Liver (tissue), 9 donors: ENCODE results near the gene WDFY3. TPM values are rescaled to one million over a fixed set of nuclear protein-coding genes. Genes with fewer than 3 reads are reported as not detected.

Source experiments
- DNase-seq: peaks from one replicate; pipeline ENCODE4 v3.0.0-alpha.2; 2017; ENCODE audit warnings: low spot score
- H3K27ac ChIP-seq, 2 donors: one replicate each; pipeline ENCODE4 v1.7.0; 2013; ENCODE audit warnings: inconsistent platforms in 2 of 2, low read length in 2 of 2, control low read depth in 1 of 2, low read depth in 1 of 2, mild to moderate bottlenecking in 1 of 2
- H3K27me3 ChIP-seq, 4 donors: one replicate each; pipeline versions ENCODE4 v1.6.1 to v1.7.0; 2013; ENCODE audit warnings: low read length in 3 of 4, inconsistent platforms in 1 of 4, mild to moderate bottlenecking in 1 of 4, moderate library complexity in 1 of 4; ENCODE audit not compliant: control insufficient read depth in 4 of 4, insufficient read depth in 4 of 4
- H3K36me3 ChIP-seq, 4 donors: one replicate each; pipeline versions ENCODE4 v1.6.1 to v1.7.0; 2013; ENCODE audit warnings: low read length in 3 of 4, mild to moderate bottlenecking in 3 of 4, low read depth in 1 of 4, moderate library complexity in 1 of 4; ENCODE audit not compliant: control insufficient read depth in 4 of 4, insufficient read depth in 3 of 4
- H3K4me1 ChIP-seq, 4 donors: one replicate each; pipeline versions ENCODE4 v1.6.1 to v1.7.0; 2013; ENCODE audit warnings: low read length in 3 of 4, mild to moderate bottlenecking in 3 of 4, moderate library complexity in 1 of 4; ENCODE audit not compliant: control insufficient read depth in 4 of 4, insufficient read depth in 4 of 4
- H3K4me3 ChIP-seq, 3 donors: one replicate each; pipeline versions ENCODE4 v1.6.1 to v1.7.0; 2013; ENCODE audit warnings: low read length in 3 of 3, control low read depth in 1 of 3, low read depth in 1 of 3, mild to moderate bottlenecking in 1 of 3
- H3K9ac ChIP-seq, 2 donors: one replicate each; pipeline ENCODE4 v1.7.0; 2013; ENCODE audit warnings: low read length in 2 of 2, mild to moderate bottlenecking in 2 of 2, moderate library complexity in 2 of 2, control low read depth in 1 of 2, low read depth in 1 of 2
- H3K9me3 ChIP-seq, 4 donors: one replicate each; pipeline versions ENCODE4 v1.6.1 to v1.7.0; 2013; ENCODE audit warnings: low read length in 3 of 4; ENCODE audit not compliant: control insufficient read depth in 4 of 4
- EGR1 ChIP-seq, 2 donors: IDR thresholded peaks; 2 replicates each; pipeline ENCODE4 v1.6.1; 2016 to 2018; ENCODE audit warnings: antibody characterized with exemption in 2 of 2, low read depth in 2 of 2
- FOXA1 ChIP-seq: IDR thresholded peaks from 2 replicates; pipeline ENCODE4 v1.6.1; 2016; ENCODE audit warnings: antibody characterized with exemption
- FOXA2 ChIP-seq: IDR thresholded peaks from 2 replicates; pipeline ENCODE4 v1.6.1; 2016; ENCODE audit warnings: antibody characterized with exemption
- HNF4A ChIP-seq, 2 donors: conservative IDR thresholded peaks; 2 replicates each; pipeline ENCODE4 v1.6.1; 2016; ENCODE audit warnings: antibody characterized with exemption in 2 of 2, mild to moderate bottlenecking in 2 of 2
- HNF4G ChIP-seq: IDR thresholded peaks from 2 replicates; pipeline ENCODE4 v1.6.1; 2016; ENCODE audit warnings: antibody characterized with exemption
- RAD21 ChIP-seq, 2 donors: IDR thresholded peaks; 2 replicates each; pipeline ENCODE4 v1.6.1; 2016; ENCODE audit warnings: antibody characterized with exemption in 2 of 2, mild to moderate bottlenecking in 2 of 2
- RXRA ChIP-seq, 2 donors: IDR thresholded peaks; 2 replicates each; pipeline ENCODE4 v1.6.1; 2017 to 2018; ENCODE audit warnings: antibody characterized with exemption in 2 of 2, mild to moderate bottlenecking in 1 of 2
- SP1 ChIP-seq: IDR thresholded peaks from 2 replicates; pipeline ENCODE4 v1.6.1; 2018; ENCODE audit warnings: antibody characterized with exemption, mild to moderate bottlenecking
- TAF1 ChIP-seq: conservative IDR thresholded peaks from 2 replicates; pipeline ENCODE4 v1.6.1; 2016; ENCODE audit warnings: antibody characterized with exemption, mild to moderate bottlenecking
- YY1 ChIP-seq: IDR thresholded peaks from 2 replicates; pipeline ENCODE4 v1.6.1; 2016; ENCODE audit warnings: antibody characterized with exemption, mild to moderate bottlenecking
- WGBS: extraction: QIAGEN DNeasy Blood & Tissue Kit; methylation state at CpG from one replicate; pipeline ENCODE4 v1.1.7; 2013; 5-methylcytosine and 5-hydroxymethylcytosine counted together
- polyA plus RNA-seq, 2 donors: library from polyadenylated mRNA; stranded (reverse) in 1 of 2; unstranded in 1 of 2; fragments of 200-250 nt in 1 of 2; fragments of >200 nt in 1 of 2; fragmentation: Nextera tagmentation in 1 of 2; extraction: Ambion mirVana in 1 of 2; gene quantifications; one replicate each; pipeline versions ENCODE4 v1.2.1 to v1.2.3, GENCODE V29; 2013 to 2015
- total RNA-seq, 2 donors: library from RNA; depleted of rRNA; stranded (reverse); fragments of >200 nt; gene quantifications; one replicate each; pipeline ENCODE4 v1.2.3, GENCODE V29; 2014
- TF ChIP-seq, protein P1 (sequence below): fragments of 150-350 bp; IDR thresholded peaks from 2 replicates; pipeline ENCODE4 v1.5.1; 2017; ENCODE audit warnings: improper control_type of control experiment, low read depth, low read length; ENCODE audit not compliant: missing input control
- TF ChIP-seq, protein P2 (sequence below): IDR thresholded peaks from 2 replicates; pipeline ENCODE4 v1.6.1; 2016; ENCODE audit warnings: antibody characterized with exemption
- TF ChIP-seq, protein P3 (sequence below): IDR thresholded peaks from 2 replicates; pipeline ENCODE4 v1.6.1; 2016; ENCODE audit warnings: antibody characterized with exemption
- TF ChIP-seq, protein P4 (sequence below): IDR thresholded peaks from 2 replicates; pipeline ENCODE4 v1.6.1; 2016; ENCODE audit warnings: antibody characterized with exemption
- donor health status: healthy.
- donor health status: healthy.
- donor health status: healthy.
- donor health status: healthy.
- donor health status: healthy.

Gene WDFY3
- total and polyA plus RNA-seq, 4 donors = 3.2 to 50.5 (median 19.2) TPM

DNA sequence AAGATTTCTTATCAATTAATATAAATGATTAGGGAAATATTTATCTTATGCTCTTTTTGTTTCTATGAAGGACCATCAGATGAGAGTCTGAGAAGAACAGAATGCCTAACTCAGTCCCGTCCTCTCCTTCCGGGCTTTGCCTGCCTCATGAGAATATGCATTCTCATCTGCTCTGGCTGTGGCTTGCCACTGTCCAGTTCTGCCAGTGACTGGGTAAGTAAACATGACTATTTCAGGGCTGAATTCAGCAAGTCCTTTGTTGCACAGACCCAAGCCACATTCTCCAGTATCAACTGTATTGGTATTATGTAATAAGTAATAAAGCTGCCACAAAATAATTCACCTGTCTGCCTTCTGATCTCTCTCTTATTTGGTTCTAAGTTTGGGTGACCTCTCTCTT lies 110.7 kb downstream of the WDFY3 start:
- Histone ChIP-seq H3K9me3 (no peaks in the 10 kb centered on the region), H3K4me3 (no peak overlapping the region), H3K27ac (no peak overlapping the region), H3K36me3 (peaks cover 0 to 6% (median 0%) of the 10 kb centered on the region in 4 donors), H3K4me1 (peaks cover 0 to 1% (median 0%) of the 10 kb centered on the region in 4 donors), H3K27me3 (no peaks in the 10 kb centered on the region), H3K9ac (no peak overlapping the region)
- TF ChIP-seq, protein P1, sequence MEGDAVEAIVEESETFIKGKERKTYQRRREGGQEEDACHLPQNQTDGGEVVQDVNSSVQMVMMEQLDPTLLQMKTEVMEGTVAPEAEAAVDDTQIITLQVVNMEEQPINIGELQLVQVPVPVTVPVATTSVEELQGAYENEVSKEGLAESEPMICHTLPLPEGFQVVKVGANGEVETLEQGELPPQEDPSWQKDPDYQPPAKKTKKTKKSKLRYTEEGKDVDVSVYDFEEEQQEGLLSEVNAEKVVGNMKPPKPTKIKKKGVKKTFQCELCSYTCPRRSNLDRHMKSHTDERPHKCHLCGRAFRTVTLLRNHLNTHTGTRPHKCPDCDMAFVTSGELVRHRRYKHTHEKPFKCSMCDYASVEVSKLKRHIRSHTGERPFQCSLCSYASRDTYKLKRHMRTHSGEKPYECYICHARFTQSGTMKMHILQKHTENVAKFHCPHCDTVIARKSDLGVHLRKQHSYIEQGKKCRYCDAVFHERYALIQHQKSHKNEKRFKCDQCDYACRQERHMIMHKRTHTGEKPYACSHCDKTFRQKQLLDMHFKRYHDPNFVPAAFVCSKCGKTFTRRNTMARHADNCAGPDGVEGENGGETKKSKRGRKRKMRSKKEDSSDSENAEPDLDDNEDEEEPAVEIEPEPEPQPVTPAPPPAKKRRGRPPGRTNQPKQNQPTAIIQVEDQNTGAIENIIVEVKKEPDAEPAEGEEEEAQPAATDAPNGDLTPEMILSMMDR = no peak
- TF ChIP-seq SP1 = no peak
- no peak for TF ChIP-seq FOXA1
- TF ChIP-seq FOXA2 = peak; percentile 73
- WGBS = 77% methylated on average over 2 of the region's 2 CpGs
- DNase-seq = no peak

DNA sequence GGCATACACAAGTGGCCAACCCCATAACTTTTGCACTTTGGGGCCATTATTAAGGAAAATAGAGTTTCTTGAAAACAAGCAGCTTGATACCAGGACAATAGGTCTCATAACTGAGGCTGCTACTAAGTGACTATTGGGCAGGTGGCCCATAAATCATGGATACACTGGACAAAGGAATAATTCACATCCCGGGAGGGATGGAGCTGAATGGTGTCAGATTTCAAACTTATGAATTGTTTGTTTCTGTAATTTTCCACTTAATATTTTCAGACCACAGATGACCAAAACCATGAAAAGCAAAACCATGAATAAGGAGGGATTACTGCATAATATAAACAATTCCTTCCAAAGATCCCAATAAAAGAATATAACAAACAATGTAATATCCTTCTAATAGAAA lies 114.4 kb downstream of the WDFY3 start:
- peaks cover 0 to 1% (median 0%) of the 10 kb centered on the region in 4 donors for H3K4me1 ChIP-seq
- no peak for TF ChIP-seq HNF4A (conservative IDR thresholded peaks at IDR 0.05)
- TF ChIP-seq RXRA (IDR thresholded peaks at IDR 0.05) = no peak
- no peak for TF ChIP-seq TAF1
- no peak overlapping the region for H3K27ac ChIP-seq
- no peaks in the 10 kb centered on the region for H3K27me3 ChIP-seq
- H3K36me3 ChIP-seq = peaks cover 0 to 11% (median 2%) of the 10 kb centered on the region in 4 donors
- H3K4me3 ChIP-seq = no peak overlapping the region
- no peak overlapping the region for H3K9ac ChIP-seq
- no peak for DNase-seq
- no peaks in the 10 kb centered on the region for H3K9me3 ChIP-seq
- 82% methylated on average over 1 of the region's 1 CpG for WGBS

DNA sequence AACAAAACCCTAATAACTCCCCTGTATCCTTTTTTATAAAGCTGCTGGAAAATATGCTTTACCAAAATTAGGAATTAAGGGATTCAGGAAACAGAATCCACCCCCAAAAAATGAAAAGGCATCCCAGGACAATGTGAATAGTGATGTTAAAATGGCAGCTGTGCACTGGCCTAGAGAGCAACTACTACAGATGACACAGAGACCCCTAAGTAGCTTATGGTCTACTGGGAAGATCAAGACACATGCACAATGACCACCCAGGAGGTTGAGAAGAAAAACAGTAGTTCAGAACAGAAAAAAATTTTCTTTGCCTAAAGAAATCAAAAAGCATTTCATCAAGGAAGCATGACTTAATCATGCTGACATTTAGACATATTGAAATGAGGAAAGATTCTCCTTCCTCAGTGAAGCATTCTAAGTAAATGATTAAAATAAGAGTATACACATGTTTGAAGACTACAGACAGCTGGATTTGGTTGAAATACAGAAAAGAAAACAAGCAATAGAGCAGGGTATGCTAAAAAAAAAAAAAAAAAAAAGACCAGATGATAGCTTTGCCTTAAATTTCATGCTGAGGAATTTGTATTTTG lies 117.3 kb downstream of the WDFY3 start:
- H3K27me3 ChIP-seq = no peaks in the 10 kb centered on the region
- no peak overlapping the region for H3K27ac ChIP-seq
- TF ChIP-seq TAF1 = no peak
- TF ChIP-seq, protein P1 = no peak
- TF ChIP-seq, protein P2, sequence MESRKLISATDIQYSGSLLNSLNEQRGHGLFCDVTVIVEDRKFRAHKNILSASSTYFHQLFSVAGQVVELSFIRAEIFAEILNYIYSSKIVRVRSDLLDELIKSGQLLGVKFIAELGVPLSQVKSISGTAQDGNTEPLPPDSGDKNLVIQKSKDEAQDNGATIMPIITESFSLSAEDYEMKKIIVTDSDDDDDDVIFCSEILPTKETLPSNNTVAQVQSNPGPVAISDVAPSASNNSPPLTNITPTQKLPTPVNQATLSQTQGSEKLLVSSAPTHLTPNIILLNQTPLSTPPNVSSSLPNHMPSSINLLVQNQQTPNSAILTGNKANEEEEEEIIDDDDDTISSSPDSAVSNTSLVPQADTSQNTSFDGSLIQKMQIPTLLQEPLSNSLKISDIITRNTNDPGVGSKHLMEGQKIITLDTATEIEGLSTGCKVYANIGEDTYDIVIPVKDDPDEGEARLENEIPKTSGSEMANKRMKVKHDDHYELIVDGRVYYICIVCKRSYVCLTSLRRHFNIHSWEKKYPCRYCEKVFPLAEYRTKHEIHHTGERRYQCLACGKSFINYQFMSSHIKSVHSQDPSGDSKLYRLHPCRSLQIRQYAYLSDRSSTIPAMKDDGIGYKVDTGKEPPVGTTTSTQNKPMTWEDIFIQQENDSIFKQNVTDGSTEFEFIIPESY = no peak
- no peak for TF ChIP-seq HNF4A (conservative IDR thresholded peaks at IDR 0.05)
- TF ChIP-seq EGR1 (IDR thresholded peaks at IDR 0.05; ENCODE audit: low read depth in 2 of 2) = no peak
- TF ChIP-seq, protein P3, sequence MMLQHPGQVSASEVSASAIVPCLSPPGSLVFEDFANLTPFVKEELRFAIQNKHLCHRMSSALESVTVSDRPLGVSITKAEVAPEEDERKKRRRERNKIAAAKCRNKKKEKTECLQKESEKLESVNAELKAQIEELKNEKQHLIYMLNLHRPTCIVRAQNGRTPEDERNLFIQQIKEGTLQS = no peak
- TF ChIP-seq FOXA1 = no peak
- TF ChIP-seq, protein P4, sequence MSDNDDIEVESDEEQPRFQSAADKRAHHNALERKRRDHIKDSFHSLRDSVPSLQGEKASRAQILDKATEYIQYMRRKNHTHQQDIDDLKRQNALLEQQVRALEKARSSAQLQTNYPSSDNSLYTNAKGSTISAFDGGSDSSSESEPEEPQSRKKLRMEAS = no peak
- no peak for TF ChIP-seq YY1
- no peak for TF ChIP-seq RAD21 (IDR thresholded peaks at IDR 0.05)
- TF ChIP-seq SP1 = no peak
- no peak for TF ChIP-seq FOXA2
- no peak for TF ChIP-seq RXRA (IDR thresholded peaks at IDR 0.05)
- no peak for TF ChIP-seq HNF4G

More for the DNA sequence above, 117.3 kb downstream of the WDFY3 start:
- Histone ChIP-seq H3K36me3 (peaks cover 0 to 12% (median 5%) of the 10 kb centered on the region in 4 donors), H3K9ac (no peak overlapping the region), H3K9me3 (no peaks in the 10 kb centered on the region), H3K4me1 (no peaks in the 10 kb centered on the region), H3K4me3 (no peak overlapping the region)
- DNase-seq = no peak
